Caco-2 (cell line): ENCODE data around the gene GNB2. TPM values are rescaled to one million over a fixed set of nuclear protein-coding genes. Genes with fewer than 3 reads are reported as not detected.

ENCODE experiments used
- BruUV-seq: library from RNA; stranded (reverse); fragments of 400-500 nt; replicated peaks from 2 replicates; lab custom pipeline; 2021; lab: Mats Ljungman, UMichigan
- CTCF ChIA-PET: fragments of 300-600 bp; sonication (Branson Sonifier 250); formaldehyde crosslinking; loops from one replicate; lab custom pipeline; 2022; ENCODE audit warnings: antibody characterized with exemption; lab: Charles Lee
- POLR2A ChIA-PET: fragments of 300-600 bp; sonication (Branson Sonifier 250); formaldehyde crosslinking; loops from one replicate; lab custom pipeline; 2022; ENCODE audit warnings: antibody characterized with exemption; lab: Charles Lee
- DNase-seq, 2 experiments: peaks; one replicate each; pipeline versions ENCODE4 v3.0.0 to v3.0.0-alpha.2; 2020 to 2022
- H3K27me3 ChIP-seq: replicated peaks from 2 replicates; pipeline ENCODE4 v1.6.0; 2011; ENCODE audit warnings: low read length; ENCODE audit not compliant: control insufficient read depth, insufficient read depth
- H3K36me3 ChIP-seq: 2 replicates; pipeline ENCODE4 v1.5.1; 2011; ENCODE audit warnings: low read length; ENCODE audit not compliant: control insufficient read depth, insufficient read depth
- H3K4me1 ChIP-seq: fragments of 250-450 bp; sonication (Bioruptor Pico); 2 replicates; pipeline ENCODE4 v1.5.1; 2020; ENCODE audit warnings: mild to moderate bottlenecking
- H3K4me3 ChIP-seq: 2 replicates; pipeline ENCODE4 v1.5.1; 2011; ENCODE audit warnings: low read depth, mild to moderate bottlenecking, control low read depth, low read length
- H3K9me3 ChIP-seq: fragments of 250-450 bp; sonication (Bioruptor Pico); 2 replicates; pipeline ENCODE4 v1.5.1; 2020; ENCODE audit warnings: mild to moderate bottlenecking, moderate library complexity
- H3K27ac Mint-ChIP-seq: one replicate; pipeline ENCODE4 v1.8.0; 2022; ENCODE audit warnings: mixed read lengths; ENCODE audit not compliant: unreplicated experiment
- H3K27me3 Mint-ChIP-seq: one replicate; pipeline ENCODE4 v1.8.0; 2022; ENCODE audit warnings: mixed read lengths; ENCODE audit not compliant: insufficient read depth, unreplicated experiment
- H3K36me3 Mint-ChIP-seq: one replicate; pipeline ENCODE4 v1.8.0; 2022; ENCODE audit warnings: mild to moderate bottlenecking, mixed read lengths; ENCODE audit not compliant: insufficient read depth, unreplicated experiment
- H3K4me1 Mint-ChIP-seq: one replicate; pipeline ENCODE4 v1.8.0; 2022; ENCODE audit warnings: low read depth, mixed read lengths; ENCODE audit not compliant: unreplicated experiment
- H3K4me3 Mint-ChIP-seq: one replicate; pipeline ENCODE4 v1.8.0; 2022; ENCODE audit warnings: mild to moderate bottlenecking, moderate library complexity, mixed read lengths; ENCODE audit not compliant: unreplicated experiment
- H3K9me3 Mint-ChIP-seq: one replicate; pipeline ENCODE4 v1.8.0; 2022; ENCODE audit warnings: mixed read lengths; ENCODE audit not compliant: unreplicated experiment
- intact Hi-C: fragments of 100-400 bp; cut with micrococcal nuclease; formaldehyde crosslinking; loops from one replicate; pipeline ENCODE4 v1.10.0; 2022; ENCODE audit not compliant: unreplicated experiment
- total RNA-seq: library from RNA; stranded (reverse); gene quantifications from 2 replicates; pipeline ENCODE4 v1.2.3, GENCODE V29; 2022
- TF ChIP-seq, protein P1 (sequence below), 2 experiments: fragments of 200-600 bp in 1 of 2; IDR thresholded peaks; 1 replicate in 1 of 2; 2 replicates in 1 of 2; pipeline versions ENCODE4 v1.5.1 to v1.8.0; 2011 to 2022; ENCODE audit warnings: antibody characterized with exemption in 1 of 2, control low read depth in 1 of 2, inconsistent platforms in 1 of 2, low read depth in 1 of 2, low read length in 1 of 2, mild to moderate bottlenecking in 1 of 2, moderate library complexity in 1 of 2; ENCODE audit not compliant: insufficient read depth in 1 of 2, severe bottlenecking in 1 of 2, unreplicated experiment in 1 of 2

Gene GNB2
- total RNA-seq, 1 experiment from 2014 or later, result 200 TPM

- CTCF ChIA-PET, result interaction anchor here (0.9 to 1.1 kb wide), 2 partner anchors 47 to 48 kb away, joined by 3 to 4 read pairs; no protein-coding TSS in a partner anchor
- Histone ChIP-seq H3K4me1 (no peaks in the 10 kb centered on the region; the same call in 1 of the 2 replicates), H3K27me3 (no peaks in the 10 kb centered on the region), H3K4me3 (no peak overlapping the region), H3K9me3 (no peaks in the 10 kb centered on the region), H3K36me3 (peaks cover 11% of the 10 kb centered on the region)
- no peaks in the 10 kb centered on the region for H3K27me3 Mint-ChIP-seq
- H3K9me3 Mint-ChIP-seq, result no peaks in the 10 kb centered on the region
- intact Hi-C loops, result no loop called here
- TF ChIP-seq, protein P1, sequence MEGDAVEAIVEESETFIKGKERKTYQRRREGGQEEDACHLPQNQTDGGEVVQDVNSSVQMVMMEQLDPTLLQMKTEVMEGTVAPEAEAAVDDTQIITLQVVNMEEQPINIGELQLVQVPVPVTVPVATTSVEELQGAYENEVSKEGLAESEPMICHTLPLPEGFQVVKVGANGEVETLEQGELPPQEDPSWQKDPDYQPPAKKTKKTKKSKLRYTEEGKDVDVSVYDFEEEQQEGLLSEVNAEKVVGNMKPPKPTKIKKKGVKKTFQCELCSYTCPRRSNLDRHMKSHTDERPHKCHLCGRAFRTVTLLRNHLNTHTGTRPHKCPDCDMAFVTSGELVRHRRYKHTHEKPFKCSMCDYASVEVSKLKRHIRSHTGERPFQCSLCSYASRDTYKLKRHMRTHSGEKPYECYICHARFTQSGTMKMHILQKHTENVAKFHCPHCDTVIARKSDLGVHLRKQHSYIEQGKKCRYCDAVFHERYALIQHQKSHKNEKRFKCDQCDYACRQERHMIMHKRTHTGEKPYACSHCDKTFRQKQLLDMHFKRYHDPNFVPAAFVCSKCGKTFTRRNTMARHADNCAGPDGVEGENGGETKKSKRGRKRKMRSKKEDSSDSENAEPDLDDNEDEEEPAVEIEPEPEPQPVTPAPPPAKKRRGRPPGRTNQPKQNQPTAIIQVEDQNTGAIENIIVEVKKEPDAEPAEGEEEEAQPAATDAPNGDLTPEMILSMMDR (IDR thresholded peaks at IDR 0.05; ENCODE audit: insufficient read depth in 1 of 2, low read depth in 1 of 2, low read length in 1 of 2, severe bottlenecking in 1 of 2, unreplicated experiment in 1 of 2), result no peak
- DNase-seq, result no peak
- peak overlapping the region; percentile 64 for H3K4me3 Mint-ChIP-seq
- peaks cover 6% of the 10 kb centered on the region for H3K4me1 Mint-ChIP-seq
- POLR2A ChIA-PET, result no interaction called here
- peaks cover 64% of the 10 kb centered on the region for H3K36me3 Mint-ChIP-seq
- no TSS peak for BruUV-seq
- H3K27ac Mint-ChIP-seq, result peak overlapping the region; percentile 42
These were observed 3.2 kb downstream of the GNB2 start for GRCh38 chr7:100676501-100677306.

GRCh38 chr7:100677308-100678267 lies 4.0 kb downstream of the GNB2 start:
- peaks cover 11% of the 10 kb centered on the region for H3K36me3 ChIP-seq
- no peak overlapping the region for H3K4me3 ChIP-seq
- no peaks in the 10 kb centered on the region; the same call in 1 of the 2 replicates for H3K4me1 ChIP-seq
- intact Hi-C loops, result no loop called here
- Mint-ChIP-seq H3K27ac (no peak overlapping the region), H3K27me3 (no peaks in the 10 kb centered on the region), H3K4me3 (peak overlapping the region; percentile 27), H3K4me1 (peaks cover 6% of the 10 kb centered on the region), H3K9me3 (no peaks in the 10 kb centered on the region), H3K36me3 (peaks cover 73% of the 10 kb centered on the region)
- no peaks in the 10 kb centered on the region for H3K27me3 ChIP-seq
- no peak for DNase-seq
- TF ChIP-seq, protein P1 (IDR thresholded peaks at IDR 0.05; ENCODE audit: insufficient read depth in 1 of 2, low read depth in 1 of 2, low read length in 1 of 2, severe bottlenecking in 1 of 2, unreplicated experiment in 1 of 2), result no peak
- ChIA-PET CTCF (interaction anchor here (0.9 to 1.1 kb wide), 2 partner anchors 47 to 48 kb away, joined by 3 to 4 read pairs; no protein-coding TSS in a partner anchor), POLR2A (interaction anchor here (0.5 kb wide), 1 partner anchor 137 kb away, joined by 7 read pairs; no protein-coding TSS in a partner anchor)
- H3K9me3 ChIP-seq, result no peaks in the 10 kb centered on the region
- no TSS peak for BruUV-seq
